ENCODE results near the gene MED20.

The MED20 gene

DNA sequence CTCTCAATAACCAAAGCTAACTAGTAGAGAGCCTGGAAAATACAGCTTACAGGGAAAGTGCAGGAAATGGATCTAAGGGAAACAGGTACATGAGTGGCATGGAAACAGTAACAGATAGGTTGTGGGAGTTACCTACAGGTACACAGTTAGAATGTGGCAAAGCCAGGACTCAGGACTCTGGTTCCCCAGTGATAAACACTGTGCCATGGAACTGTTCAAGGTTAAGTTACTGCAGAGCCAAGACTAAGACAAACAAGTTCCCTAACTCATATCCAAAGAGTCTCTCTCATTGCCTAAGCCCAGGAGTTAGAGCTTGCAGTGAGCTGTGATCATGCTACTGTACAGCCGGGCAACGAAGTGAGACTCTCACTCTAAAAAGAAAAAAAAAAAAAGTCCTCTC lies 6.6 kb downstream of the MED20 start:
- DNase-seq (ENCODE audit: low read depth in 2 of 2), result no peak

DNA sequence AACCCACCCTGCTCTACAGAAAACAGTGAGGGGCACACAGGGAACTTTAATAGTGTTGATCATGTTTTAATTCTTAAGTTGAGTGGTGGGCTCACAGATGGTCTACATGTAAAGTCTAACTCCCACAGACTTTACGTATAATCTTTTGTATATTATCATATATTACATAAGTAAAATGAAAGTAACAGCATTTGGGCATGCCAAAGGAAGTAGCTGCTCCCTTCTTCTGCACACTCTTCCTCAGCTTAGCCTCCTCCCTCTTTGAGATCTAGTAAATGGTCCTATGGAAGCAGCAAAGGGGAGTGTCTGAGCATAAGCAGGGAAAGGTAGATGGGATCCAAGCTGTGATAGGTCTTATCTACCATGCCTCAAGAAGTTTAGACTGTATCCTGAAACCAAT lies 11.2 kb downstream of the MED20 start:
- DNase-seq (ENCODE audit: low read depth in 2 of 2), result no peak

DNA sequence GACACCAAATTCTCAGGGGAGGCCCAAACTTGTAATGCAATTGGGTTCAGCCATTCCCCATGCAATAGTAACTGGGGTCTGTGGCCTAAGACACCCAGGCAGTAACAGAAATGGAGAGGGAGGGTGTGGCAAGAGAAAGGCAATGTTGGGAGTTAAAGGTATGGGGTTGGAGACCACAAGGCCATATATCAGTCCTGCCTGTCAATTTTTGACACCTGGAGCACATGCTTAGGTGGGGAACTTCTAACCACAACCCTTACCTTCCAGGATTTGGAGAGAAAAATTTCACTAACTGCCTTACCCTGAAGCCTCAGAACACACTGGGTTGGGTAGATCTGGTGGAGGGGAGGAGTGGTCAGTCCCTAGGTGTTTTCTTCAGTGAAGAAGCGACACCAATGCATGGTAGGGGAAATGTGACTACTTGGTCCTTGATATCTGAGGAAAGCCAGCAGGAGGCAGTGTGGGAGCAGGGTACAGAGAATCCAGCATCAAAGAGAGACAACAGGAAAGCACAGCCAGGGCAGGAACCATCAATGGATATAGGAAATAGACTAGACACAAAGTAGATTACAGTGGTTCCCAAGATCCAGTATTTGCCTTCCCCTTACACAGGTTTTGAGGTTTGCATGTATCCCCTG lies 18.9 kb downstream of the MED20 start:
- no peak for DNase-seq (ENCODE audit: low read depth in 2 of 2)

DNA sequence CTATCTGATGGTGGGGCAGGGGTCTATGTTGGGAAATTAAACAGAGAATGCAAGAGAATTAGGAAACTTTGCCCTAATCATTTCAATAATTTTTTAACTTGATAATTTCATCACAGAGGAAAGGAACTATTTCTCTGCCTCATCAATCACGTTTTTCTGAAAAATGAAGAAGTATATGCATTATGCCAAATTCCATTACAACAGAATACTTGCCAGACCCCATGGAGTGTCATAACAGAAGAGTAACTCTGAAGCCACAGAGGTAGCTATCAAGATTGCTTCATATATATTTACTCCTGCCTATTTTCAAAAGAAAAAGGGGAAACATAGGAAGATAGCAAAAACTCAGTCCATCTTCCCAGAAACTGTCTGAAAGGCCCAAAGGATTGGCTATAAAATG lies 20.1 kb downstream of the MED20 start:
- no peak for DNase-seq (ENCODE audit: low read depth in 2 of 2)

DNA sequence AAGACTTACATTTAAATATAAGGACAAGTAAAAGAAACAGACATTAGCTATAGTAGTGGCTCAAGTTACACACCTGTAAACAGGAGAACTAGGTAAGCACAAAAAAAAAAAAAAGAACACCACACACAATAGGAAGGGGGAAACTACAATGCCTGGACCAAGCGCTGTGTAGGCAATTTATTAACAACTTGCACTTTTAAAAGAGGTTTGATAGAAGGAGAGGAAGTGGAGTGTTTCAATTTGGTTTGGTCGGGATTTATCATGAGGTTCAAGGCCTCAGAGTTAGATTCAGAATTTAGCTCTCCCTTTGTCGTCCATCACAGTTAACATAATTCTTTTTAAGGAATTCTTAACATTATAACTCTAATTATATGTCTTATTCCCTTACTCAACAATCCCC lies 24.7 kb downstream of the MED20 start:
- DNase-seq (ENCODE audit: low read depth in 2 of 2), result no peak

DNA sequence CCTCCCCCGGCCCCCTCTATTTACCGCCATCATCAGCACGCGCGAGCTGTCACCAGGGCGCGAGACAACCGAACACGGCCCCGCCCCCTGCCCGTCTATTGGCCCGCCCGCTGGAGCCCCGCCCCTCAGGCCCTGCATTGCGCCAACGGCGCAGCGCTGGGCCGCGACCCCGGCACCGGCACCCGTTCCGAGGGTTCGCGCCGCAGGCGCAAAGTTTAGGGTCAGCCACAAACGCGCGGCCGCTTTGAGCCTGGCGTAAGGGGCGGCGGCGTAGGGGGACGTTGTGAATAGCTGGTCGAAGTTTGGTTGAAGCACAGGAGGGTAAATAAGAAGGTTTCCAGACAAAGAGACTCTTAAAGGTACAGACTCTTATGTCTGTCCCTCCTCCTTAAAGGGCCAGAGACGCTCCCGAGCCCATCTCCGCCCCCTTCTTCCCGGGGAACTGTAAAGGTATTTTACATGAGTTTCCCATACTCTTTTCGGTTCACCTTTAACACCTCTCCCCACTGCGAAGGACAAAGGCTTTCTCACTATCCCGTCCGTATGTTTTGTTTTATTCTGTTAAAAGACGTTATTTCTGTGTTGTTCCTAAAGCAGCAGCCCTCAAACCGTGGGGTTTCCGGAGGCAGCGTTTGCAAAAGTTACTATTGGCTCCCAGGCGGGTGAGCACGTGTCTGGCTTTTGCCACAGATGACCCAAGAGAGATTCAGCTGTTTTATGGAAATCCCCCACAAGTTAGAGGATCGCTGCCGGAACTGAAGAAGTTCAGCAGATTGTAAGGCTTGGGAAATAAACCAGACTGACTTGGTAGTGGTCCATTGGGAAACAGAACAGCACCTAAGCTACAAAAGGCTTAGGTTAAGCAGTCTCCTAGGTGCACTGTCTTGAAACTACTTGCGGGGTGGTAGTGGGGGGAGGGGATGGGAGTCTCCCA lies 25.4 kb downstream of the MED20 start, which contains the start of gene USP49:
Gene USP49, minus strand, starts transcription at position 76 of the 934 bp plus-strand sequence. CDS start 88,392 bp downstream, outside the sequence.
- peak; percentile 46 to 58 for DNase-seq (ENCODE audit: low read depth in 2 of 2)

DNA sequence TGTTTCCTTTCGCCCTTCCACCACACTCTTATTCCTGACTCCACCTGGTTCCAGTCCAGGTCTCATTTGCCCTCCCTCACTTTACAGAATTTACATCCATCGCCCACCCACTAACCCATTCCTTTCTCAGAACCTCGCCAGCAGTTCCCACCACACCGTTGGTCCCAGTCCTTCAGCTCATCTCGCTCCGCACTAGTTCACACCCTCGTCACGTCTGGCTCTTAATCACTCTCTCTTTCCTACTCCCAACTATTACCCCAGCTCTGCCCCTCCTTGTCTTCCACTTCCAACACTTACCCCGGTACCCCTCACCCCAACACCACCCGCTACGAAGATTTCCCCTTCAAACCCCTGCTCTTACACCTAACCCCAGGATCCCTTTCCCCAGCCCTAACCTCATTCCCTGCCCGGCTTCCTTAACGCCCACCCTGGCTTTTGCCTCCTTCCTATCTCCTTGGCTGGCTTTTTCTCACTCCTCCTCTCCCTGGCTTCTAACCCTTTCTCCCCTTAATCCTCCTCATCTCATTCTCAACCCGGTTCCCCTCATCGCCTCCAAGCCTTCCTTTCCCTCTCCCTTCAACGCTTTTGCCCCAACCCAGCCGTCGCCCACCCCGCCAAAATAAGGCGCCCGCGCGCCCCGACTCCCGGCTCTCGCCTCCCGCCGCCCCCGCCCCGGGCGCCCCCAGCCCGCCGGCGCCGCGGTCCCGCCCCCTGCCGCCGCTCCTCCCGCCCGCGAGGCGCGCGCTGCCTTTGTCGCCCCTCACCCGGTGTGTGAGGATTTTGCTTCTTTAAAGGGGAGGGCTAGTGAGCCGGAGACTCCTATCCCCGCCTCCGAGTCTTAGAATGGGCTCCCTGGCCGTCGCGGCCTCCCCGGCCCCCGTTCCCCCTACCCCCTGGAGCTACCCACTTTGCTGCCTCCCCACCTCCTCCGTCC lies 26.3 kb downstream of the MED20 start:
- DNase-seq (ENCODE audit: low read depth in 2 of 2), result no peak

DNA sequence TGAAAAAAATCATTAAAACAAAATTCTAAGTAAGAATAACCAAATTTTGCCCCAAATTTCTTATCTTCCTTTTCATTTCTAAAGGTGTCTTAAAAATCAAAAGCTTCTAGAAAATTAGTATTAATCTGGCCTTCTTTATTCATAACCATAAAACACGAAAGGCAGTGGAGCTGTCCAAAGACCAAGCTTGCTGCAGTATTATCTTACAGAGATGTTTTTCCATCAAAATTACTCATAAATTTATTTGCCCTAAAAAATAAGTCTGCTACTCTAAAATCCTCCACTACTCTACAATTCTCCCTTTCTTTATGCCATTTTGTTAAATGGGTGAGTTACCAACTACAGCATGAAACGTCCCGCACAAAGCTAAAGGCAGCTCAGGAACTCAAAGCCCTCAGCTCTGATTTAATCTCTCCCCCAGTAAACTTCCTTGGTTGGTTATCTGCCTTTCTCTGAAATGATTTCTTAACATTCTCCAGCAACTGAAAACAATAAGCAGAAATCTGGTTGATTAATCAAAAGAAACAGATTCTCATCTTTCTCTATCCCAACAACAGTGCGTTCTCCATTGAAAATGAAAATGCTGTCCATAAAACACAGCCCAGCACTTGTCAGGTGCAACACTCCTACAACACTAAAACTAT lies 27.9 kb downstream of the MED20 start:
- DNase-seq (ENCODE audit: low read depth in 2 of 2), result no peak

DNA sequence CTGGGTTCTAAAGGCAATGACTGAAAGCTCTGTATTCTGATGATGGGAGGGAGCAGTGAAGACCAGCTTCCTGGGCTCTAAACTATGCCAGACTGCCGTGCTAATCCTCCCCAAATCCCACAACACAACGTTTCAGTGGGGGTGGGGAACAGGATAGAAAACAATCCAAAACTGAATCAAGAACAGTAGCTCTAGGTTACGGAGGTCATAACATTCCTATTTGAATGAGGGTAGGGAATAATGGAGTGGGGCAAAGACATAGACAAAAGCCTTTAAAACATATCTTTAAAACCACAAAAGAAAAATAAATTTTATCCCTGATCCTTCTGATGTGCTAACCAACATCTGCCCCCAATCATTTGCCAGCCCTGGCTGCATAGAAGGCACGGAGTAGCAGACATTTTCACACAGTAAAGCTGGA lies 33.6 kb downstream of the MED20 start:
- DNase-seq (ENCODE audit: low read depth in 2 of 2), result peak; percentile 11 to 16

DNA sequence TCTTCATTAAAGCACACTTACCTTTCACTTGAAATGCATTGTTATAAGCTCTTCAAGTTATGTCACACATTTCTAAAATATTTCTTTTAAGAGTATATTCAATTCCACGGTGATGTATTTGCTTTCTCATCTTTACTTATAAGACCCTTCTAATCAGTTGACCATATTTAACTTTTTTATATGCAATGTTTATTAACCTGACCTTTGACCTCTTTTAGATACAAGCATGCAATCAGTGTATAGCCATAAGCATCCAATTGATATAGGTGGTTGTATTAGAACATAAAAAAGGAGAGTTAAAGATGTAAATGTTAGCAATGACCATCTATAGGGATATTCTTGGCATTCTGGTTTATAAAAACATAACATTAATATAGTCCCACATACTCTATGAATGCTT lies 35.0 kb downstream of the MED20 start:
- DNase-seq (ENCODE audit: low read depth in 2 of 2), result no peak

DNA sequence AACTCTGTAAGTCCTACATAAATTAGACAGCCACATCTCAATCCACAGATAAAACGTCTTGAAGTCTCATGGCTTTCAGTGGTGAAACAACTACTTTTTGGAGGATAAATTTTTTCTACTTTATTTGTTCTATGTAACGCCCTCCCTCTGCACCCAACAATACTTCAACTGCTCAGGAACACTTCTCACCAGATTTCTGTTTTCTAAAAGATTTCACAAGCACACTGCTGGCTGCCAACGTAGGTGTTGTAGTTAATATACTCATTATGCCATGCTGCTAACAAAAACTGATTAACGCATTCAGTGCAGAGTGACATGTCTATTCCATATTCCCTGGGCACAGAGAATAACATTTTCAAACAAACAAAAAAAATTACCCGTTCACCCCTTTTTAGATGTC lies 36.0 kb downstream of the MED20 start:
- no peak for DNase-seq (ENCODE audit: low read depth in 2 of 2)

DNA sequence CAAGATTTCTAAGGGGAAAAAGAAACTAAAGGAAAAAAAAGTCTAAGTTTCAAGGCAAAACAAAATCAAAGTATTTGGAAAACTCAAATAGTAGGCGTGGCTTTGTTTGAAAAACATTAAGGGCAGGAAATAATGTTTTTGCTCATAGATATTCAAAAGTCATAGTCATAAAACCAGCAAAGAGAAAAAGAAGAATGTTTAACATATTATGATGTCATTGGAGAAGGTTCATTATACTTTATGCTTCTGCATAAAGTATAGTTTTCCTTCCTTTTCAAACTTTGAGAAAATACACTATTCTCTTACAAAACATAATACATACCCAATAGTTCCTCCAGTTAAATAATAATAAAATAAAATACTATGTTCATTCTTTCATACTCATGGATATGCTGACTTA lies 39.4 kb downstream of the MED20 start:
- DNase-seq (ENCODE audit: low read depth in 2 of 2), result no peak

DNA sequence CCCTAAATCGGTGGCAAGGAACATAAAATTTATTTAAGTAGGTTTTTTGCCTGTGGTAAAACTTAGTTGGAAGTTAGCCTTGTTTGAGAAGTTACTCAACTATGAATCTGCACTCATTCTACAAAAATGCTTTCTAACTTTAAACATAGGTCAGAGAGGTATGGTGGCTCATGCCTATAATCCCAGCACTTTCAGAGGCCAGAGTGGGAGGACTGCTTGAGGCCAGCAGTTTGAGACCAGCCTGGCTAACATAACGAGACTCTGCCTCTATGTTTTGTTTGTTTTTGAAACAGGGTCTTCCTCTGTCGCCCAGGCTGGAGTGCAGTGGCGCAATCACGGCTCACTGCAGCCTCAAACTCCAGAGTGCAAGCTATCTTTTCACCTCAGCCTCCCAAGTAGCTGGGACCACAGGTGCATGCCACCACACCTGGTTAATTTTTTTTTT lies 42.0 kb downstream of the MED20 start:
- peak; percentile 12 to 24 for DNase-seq (ENCODE audit: low read depth in 2 of 2)

DNA sequence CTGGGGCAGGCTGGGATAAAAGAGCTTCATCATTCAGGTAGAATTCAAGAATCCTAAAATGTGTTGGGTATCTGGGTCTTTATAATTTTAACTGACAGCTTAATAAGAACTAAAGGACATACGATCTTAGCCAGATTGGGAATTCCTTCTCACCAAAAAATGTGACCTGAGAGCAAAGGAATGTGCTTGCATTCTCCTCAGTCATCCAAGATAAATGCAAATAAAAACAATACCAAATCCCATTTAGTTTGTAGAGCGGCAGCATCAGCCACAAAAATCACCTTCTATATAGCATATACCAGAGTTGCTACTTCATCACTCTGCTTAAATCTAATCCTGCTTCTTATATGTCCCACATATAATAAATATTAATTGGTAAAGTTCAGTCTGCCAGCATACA lies 42.7 kb downstream of the MED20 start:
- DNase-seq (ENCODE audit: low read depth in 2 of 2), result peak; percentile 15 to 21

DNA sequence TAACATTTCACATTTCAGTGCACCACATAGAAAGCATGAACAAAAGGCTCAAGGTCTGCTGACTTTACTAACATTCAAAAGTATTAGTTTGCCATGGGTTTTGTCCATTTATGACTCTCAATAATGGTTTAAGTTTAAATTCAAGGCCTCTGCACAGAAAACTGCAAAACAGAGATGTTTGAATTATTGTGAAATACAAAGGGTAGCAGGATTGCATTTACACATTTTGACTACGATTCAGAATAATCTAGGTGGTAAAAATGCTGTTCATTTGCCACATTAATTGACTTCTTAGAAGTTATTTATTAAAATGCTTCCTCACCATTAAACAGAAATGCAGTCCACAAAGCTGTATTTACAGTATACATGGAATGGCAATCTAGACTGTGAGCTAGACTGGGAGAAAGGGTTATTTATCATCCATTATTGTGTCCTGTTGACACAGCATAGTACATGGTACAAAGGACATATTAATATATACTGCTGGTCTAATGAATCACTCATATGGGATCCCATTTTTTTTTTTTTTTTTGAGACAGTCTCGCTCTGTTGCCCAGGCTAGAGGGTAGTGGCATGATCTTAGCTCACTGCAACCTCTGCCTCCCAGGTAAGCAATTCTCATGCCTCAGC lies 43.8 kb downstream of the MED20 start:
- no peak for DNase-seq (ENCODE audit: low read depth in 2 of 2)

DNA sequence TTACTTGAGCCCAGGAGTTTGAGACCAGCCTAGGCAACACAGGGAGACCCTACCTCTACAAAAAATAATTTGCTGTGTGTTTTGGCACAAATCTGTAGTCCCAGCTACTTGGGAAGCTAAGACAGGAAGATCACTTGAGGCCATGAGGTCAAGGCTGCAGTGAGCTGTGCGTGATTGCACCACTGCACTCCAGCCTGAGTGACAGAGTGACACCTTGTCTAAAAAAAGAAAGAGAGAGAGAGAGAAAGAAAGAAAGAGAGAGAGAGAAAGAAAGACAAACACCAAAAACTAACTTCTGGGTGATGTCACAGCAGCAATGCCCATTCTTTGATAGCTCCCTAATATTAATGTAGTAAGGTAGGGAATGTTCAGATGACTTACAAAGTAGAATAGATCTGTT lies 46.2 kb downstream of the MED20 start:
- DNase-seq (ENCODE audit: low read depth in 2 of 2), result no peak

DNA sequence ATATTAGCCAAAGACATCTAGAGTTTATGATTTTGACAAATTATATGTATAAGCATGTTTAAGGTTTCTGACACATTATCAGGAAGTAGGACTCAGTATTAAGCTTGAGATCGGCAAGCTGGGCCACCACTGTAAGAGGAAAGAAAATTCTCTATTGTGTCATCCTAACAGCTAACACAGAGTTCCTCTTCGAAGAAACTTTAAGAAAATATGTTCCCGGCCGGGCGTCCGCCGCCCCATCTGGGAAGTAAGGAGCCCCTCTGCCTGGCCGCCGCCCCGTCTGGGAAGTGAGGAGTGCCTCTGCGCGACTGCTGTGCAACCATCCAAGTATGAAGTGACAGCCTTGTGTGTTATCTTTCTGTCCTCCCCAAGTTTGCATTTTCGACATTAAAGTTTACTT lies 48.8 kb downstream of the MED20 start:
- DNase-seq (ENCODE audit: low read depth in 2 of 2), result no peak

DNA sequence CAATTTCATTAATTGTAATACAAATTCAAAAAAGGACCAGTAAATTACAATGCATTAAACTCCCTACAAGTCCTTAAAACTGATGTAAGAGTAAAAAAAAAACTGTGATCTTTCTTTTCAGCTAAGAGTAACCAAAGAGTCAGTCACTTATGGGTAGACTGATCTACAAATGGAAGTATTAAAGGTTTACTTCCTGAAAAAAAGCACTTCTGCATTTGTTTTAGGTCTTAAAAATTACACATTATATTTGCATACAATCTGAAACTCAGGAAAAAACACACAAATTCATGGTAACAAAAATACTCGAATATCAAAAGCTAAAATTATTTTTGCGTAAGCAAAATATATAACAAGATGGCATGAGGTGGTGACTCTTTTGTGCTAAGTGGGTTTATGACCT lies 49.2 kb downstream of the MED20 start:
- no peak for DNase-seq (ENCODE audit: low read depth in 2 of 2)

DNA sequence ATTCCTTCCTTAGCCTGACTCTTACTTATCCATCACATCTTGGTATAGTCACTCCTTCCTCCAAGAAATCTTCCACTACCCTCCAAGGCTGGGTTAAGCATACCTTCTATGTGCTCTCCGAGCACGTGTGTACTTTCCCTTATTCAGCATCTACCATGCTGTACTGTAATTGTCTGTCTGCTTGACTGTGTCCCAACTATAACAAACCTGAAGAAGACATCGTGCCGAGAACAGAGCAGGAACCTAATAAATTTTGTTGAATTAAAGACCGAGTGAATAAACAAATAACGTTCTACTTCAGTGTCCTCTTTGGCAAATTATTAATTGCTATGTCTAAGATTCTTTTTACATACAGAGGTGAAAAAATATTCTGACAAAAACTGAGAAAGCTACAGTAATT lies 61.6 kb downstream of the MED20 start:
- no peak for DNase-seq (ENCODE audit: low read depth in 2 of 2)

DNA sequence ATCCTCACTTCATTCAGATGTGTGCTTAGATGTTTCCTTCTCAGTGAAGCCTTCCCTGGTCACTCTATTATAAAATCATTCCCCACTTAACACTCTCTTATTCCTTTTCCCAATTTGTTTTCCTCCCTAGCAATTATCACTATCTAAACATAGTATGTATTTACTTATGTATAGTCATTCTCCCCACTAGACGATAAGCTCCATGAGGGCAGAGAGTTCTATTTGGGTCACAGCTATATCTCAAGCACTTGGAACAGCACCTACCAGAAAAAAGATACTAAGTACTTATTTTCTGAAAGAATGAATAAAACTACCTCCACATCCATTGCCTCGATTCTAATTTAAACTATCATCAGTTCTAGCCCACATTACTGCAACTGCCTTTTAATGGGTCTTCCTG lies 62.2 kb downstream of the MED20 start:
- DNase-seq (ENCODE audit: low read depth in 2 of 2), result no peak
